Erythroblast (primary cell): ENCODE results near the gene STXBP3.

Experiments
- GATA1 ChIP-seq: IDR thresholded peaks from 2 replicates; pipeline ENCODE4 v1.6.1; 2011; ENCODE audit warnings: low read depth, mild to moderate bottlenecking, control low read depth, low read length, moderate library complexity
- POLR2A ChIP-seq: IDR thresholded peaks from 2 replicates; pipeline ENCODE4 v1.6.1; 2011; ENCODE audit warnings: mild to moderate bottlenecking, low read length

GRCh38 chr1:108819878-108820277 lies 73.4 kb downstream of the STXBP3 start:
- TF ChIP-seq POLR2A (no peak), GATA1 (no peak)
